Glutamatergic neuron (in vitro differentiated cells): ENCODE results near the gene KIAA0930. TPM values are rescaled to one million over a fixed set of nuclear protein-coding genes. Genes with fewer than 3 reads are reported as not detected.
A peak's percentile ranks its signal among the peaks of the same experiment; 100 is the strongest.

Experiments
- DNase-seq: peaks from one replicate; pipeline ENCODE4 v3.0.0; 2022
- H3K27ac Mint-ChIP-seq: one replicate; pipeline ENCODE4 v1.8.0; 2020; ENCODE audit warnings: mild to moderate bottlenecking, mixed read lengths, inconsistent platforms; ENCODE audit not compliant: unreplicated experiment
- H3K27me3 Mint-ChIP-seq: one replicate; pipeline ENCODE4 v1.8.0; 2020; ENCODE audit warnings: mild to moderate bottlenecking, moderate library complexity, mixed read lengths, inconsistent platforms; ENCODE audit not compliant: unreplicated experiment
- H3K36me3 Mint-ChIP-seq: one replicate; pipeline ENCODE4 v1.8.0; 2020; ENCODE audit warnings: mild to moderate bottlenecking, mixed read lengths, inconsistent platforms; ENCODE audit not compliant: unreplicated experiment
- H3K4me1 Mint-ChIP-seq: one replicate; pipeline ENCODE4 v1.8.0; 2020; ENCODE audit warnings: mild to moderate bottlenecking, low read depth, mixed read lengths, inconsistent platforms; ENCODE audit not compliant: unreplicated experiment
- H3K4me3 Mint-ChIP-seq: one replicate; pipeline ENCODE4 v1.8.0; 2020; ENCODE audit warnings: mild to moderate bottlenecking, mixed read lengths, inconsistent platforms; ENCODE audit not compliant: unreplicated experiment
- H3K9me3 Mint-ChIP-seq: one replicate; pipeline ENCODE4 v1.8.0; 2020; ENCODE audit warnings: mild to moderate bottlenecking, moderate library complexity, mixed read lengths, inconsistent platforms; ENCODE audit not compliant: unreplicated experiment
- total RNA-seq: library from RNA; stranded (reverse); fragmentation: NEBNext Ultra II Directional; extraction: Animal tissue kit (Norgen Biotek cat#: 25700); gene quantifications from one replicate; pipeline ENCODE4 v1.2.1, GENCODE V29; 2021; ENCODE audit not compliant: unreplicated experiment
- TF ChIP-seq, protein P1 (sequence below): fragments of 200-600 bp; sonication (generic); IDR thresholded peaks from one replicate; pipeline ENCODE4 v1.5.0; 2021; ENCODE audit not compliant: partially characterized antibody, unreplicated experiment

Gene KIAA0930
- total RNA-seq, 1 donor from 2014 or later: 170 TPM

DNA sequence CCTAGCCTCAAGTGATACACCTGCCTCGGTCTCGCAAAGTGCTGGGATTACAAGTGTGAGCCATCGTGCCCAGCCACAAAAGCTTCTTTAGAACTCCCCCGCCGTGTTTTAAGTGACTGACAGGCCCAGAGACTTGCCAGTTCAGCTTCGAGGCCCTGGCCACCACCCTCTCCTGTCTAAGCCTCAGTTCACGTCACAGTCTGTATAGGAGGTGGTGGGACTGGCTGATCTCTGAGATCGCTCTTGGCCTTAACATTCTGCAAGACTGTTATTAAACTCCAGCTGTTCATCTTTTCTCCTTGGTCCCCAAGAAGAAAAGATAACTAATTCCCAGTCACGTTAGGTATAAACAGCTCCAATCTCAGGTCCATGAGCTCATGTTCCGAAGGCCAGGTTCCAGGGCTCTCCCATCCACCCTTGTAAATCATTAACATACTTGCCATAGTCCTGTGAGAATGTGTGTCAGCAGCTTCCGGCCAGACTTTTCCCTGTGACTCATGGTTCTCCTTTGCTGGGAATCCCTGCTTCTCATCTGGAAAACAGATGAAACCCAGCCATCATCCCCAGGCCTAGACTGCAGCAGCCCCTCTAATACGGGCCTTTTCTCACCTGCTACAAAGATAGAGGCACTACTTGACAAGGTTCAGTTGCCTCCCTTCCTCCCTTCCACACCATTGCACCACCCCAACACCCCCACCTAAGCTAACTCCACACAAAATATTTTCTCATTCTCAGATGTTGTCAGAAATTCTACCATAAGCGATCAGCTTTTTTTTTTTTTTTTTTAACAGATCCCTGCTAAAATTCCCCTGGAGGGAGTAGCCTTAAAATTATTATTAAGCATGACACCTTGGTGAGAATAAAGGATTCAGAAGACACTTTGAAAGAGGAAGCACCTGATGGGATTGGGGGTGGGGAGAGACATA, 5.6 kb upstream of the KIAA0930 start:
- H3K27me3 Mint-ChIP-seq: peaks cover 6% of the 10 kb centered on the region
- no peak overlapping the region for H3K4me3 Mint-ChIP-seq
- H3K4me1 Mint-ChIP-seq: peaks cover 12% of the 10 kb centered on the region
- H3K9me3 Mint-ChIP-seq: no peaks in the 10 kb centered on the region
- H3K36me3 Mint-ChIP-seq: no peaks in the 10 kb centered on the region
- no peak for DNase-seq
- TF ChIP-seq, protein P1, sequence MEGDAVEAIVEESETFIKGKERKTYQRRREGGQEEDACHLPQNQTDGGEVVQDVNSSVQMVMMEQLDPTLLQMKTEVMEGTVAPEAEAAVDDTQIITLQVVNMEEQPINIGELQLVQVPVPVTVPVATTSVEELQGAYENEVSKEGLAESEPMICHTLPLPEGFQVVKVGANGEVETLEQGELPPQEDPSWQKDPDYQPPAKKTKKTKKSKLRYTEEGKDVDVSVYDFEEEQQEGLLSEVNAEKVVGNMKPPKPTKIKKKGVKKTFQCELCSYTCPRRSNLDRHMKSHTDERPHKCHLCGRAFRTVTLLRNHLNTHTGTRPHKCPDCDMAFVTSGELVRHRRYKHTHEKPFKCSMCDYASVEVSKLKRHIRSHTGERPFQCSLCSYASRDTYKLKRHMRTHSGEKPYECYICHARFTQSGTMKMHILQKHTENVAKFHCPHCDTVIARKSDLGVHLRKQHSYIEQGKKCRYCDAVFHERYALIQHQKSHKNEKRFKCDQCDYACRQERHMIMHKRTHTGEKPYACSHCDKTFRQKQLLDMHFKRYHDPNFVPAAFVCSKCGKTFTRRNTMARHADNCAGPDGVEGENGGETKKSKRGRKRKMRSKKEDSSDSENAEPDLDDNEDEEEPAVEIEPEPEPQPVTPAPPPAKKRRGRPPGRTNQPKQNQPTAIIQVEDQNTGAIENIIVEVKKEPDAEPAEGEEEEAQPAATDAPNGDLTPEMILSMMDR: no peak
- H3K27ac Mint-ChIP-seq: peak overlapping the region; percentile 62

DNA sequence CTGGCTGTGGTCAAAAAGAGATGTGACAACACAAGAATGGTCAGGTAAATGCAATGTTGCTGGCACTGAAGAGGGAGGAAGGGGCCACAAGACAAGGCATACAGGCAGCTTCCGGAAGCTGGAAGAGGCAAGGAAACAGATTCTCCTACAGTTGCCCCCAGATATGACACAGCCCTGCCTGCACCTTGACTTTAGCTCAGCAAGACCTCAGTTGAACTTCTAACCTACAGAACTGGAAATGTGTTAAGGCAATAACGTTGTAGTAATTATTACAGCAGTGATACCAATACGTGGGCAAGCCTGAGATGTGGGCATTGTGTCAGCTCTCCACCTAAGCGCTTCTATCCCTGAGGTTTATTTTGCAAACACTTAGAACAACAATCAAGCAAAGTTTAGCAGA, 4.2 kb upstream of the KIAA0930 start:
- peaks cover 4% of the 10 kb centered on the region for H3K9me3 Mint-ChIP-seq
- H3K4me1 Mint-ChIP-seq: peaks cover 12% of the 10 kb centered on the region
- peaks cover 13% of the 10 kb centered on the region for H3K27me3 Mint-ChIP-seq
- TF ChIP-seq, protein P1: no peak
- no peak overlapping the region for H3K27ac Mint-ChIP-seq
- H3K36me3 Mint-ChIP-seq: no peaks in the 10 kb centered on the region
- no peak overlapping the region for H3K4me3 Mint-ChIP-seq
- no peak for DNase-seq

DNA sequence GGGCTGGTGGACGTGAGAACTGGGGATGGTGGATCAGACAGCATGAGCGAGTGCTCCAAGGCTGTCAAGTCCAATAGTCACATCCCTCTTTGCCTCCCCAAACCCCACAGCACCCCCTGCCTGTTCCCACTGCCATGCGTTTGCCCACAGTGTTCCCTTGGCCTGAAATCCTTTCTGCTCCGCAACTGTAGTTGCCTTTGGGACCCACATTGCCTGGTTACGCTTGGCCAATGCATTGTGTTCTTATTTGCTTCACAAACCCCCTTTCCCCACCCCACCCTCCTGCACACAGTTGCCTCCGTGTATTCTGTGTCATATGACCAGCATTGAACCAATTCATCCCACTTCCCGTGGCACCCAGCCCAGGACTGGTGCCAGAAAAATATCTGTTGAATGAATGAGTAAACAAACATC, 2.1 kb upstream of the KIAA0930 start:
- no peak for DNase-seq
- TF ChIP-seq, protein P1: no peak
- Mint-ChIP-seq H3K4me3 (no peak overlapping the region), H3K27me3 (peaks cover 17% of the 10 kb centered on the region), H3K27ac (no peak overlapping the region), H3K4me1 (peaks cover 11% of the 10 kb centered on the region), H3K9me3 (peaks cover 10% of the 10 kb centered on the region), H3K36me3 (peaks cover 9% of the 10 kb centered on the region)

DNA sequence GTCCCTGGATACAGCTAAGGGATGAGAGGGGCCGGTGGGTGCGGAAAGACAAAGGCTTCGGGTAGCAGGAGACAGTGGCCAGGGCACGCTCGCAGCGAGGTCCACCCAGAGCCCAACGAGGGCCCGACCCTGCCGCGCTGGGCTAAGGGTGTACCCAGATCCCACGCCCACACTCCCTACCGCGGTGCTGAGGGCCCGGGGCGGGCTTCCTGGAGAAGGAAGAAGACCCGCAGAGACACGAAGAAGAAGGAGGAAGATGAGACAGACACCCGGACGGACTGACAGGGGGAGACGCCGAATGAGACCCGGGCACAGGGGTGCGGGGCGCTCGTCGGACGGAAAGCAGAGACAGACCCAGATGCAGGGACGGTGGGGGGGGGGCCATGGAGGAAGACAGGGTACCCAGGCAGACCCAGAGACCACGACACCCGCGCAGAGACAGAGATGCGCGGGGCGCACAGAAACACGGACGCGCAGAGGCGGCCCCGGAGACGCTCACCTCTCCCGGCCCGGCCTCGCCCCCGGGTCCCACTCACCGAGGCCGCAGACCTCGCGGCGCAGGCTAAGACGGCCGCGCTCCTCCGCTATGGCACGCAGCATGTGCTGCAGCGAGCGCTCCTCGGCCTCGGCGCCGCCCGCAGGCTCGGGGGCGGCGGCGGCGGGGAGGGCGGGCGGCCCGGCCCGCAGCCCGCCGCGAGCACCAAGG, 437 bp downstream of the KIAA0930 start:
- H3K27me3 Mint-ChIP-seq: peaks cover 17% of the 10 kb centered on the region
- TF ChIP-seq, protein P1: no peak
- peaks cover 9% of the 10 kb centered on the region for H3K36me3 Mint-ChIP-seq
- peak overlapping the region; percentile 96 for H3K4me3 Mint-ChIP-seq
- H3K4me1 Mint-ChIP-seq: peaks cover 9% of the 10 kb centered on the region
- H3K9me3 Mint-ChIP-seq: peaks cover 10% of the 10 kb centered on the region
- H3K27ac Mint-ChIP-seq: peak overlapping the region; percentile 95
- peak; percentile 60 for DNase-seq
